ENCODE measurements around the gene STAG3.
"Not testable (repeated sequence)": the region's sequence is repeated elsewhere in the genome, so short reads cannot be mapped to it uniquely, and the experiment has no call there.

STAG3 gene

GRCh38 chr7:100212631-100213286, 35.0 kb downstream of the STAG3 start:
- no peak for DNase-seq

GRCh38 chr7:100213672-100214071, 36.0 kb downstream of the STAG3 start:
- no peak for DNase-seq

- DNase-seq = not testable (repeated sequence)
These were observed 36.6 kb downstream of the STAG3 start for GRCh38 chr7:100214356-100214755.

GRCh38 chr7:100215895-100216294, 38.2 kb downstream of the STAG3 start:
- DNase-seq = no peak

GRCh38 chr7:100217934-100218333, 40.2 kb downstream of the STAG3 start:
- peak; percentile 74 for DNase-seq

GRCh38 chr7:100219271-100219737, 41.6 kb downstream of the STAG3 start:
- DNase-seq = peak; percentile 38

- DNase-seq = peak; percentile 48
These were observed 42.3 kb downstream of the STAG3 start, which contains the start of gene PVRIG for GRCh38 chr7:100219801-100220585. TSS of gene PVRIG (plus strand) at chr7:100219949. CDS start at chr7:100219971, 22 bp downstream.

- no peak for DNase-seq
These were observed 43.0 kb downstream of the STAG3 start for GRCh38 chr7:100220586-100221230.

- peak; percentile 74 for DNase-seq
These were observed 43.6 kb downstream of the STAG3 start for GRCh38 chr7:100221231-100221718.

GRCh38 chr7:100221767-100222444, 44.2 kb downstream of the STAG3 start:
- DNase-seq = peak; percentile 41

GRCh38 chr7:100222445-100223132, 44.9 kb downstream of the STAG3 start:
- no peak for DNase-seq

- not testable (repeated sequence) for DNase-seq
These were observed 45.7 kb downstream of the STAG3 start for GRCh38 chr7:100223376-100223927.

GRCh38 chr7:100224891-100225290, 47.2 kb downstream of the STAG3 start:
- not testable (repeated sequence) for DNase-seq

- peak; percentile 18 for DNase-seq
These were observed 57.1 kb downstream of the STAG3 start for GRCh38 chr7:100234660-100235317.

GRCh38 chr7:100239975-100240374, 62.3 kb downstream of the STAG3 start:
- not testable (repeated sequence) for DNase-seq

GRCh38 chr7:100243385-100243784, 65.7 kb downstream of the STAG3 start:
- peak; percentile 56 for DNase-seq

GRCh38 chr7:100244988-100245605, 67.4 kb downstream of the STAG3 start:
- DNase-seq = not testable (repeated sequence)

GRCh38 chr7:100246121-100246864, 68.6 kb downstream of the STAG3 start:
- DNase-seq = not testable (repeated sequence)

- DNase-seq = not testable (repeated sequence)
These were observed 69.1 kb downstream of the STAG3 start for GRCh38 chr7:100246865-100247137.

- DNase-seq = no peak
These were observed 69.5 kb downstream of the STAG3 start for GRCh38 chr7:100247152-100247757.
